ENCODE measurements around the gene ISLR2.

Gene ISLR2

DNA sequence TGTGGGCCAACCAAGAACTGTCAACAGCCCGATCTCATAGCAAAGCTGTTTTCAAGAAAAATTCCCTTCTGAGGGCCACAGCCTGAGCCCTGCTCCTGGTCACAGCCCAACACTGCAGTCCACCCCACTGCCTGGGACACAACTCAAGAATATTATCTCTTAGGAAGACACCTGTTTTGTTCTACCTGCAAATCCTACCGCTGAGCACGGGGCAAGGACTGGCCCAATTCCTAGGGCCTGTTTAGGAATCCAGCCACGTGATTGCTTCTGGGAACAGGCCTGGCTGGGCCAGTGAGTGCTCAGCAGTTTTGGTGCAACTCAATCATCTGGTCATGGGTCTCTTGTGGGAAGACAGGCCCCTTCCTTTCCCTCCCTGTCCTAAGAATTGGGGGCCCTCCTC lies 8.3 kb downstream of the ISLR2 start:
- Histone ChIP-seq H3K9me2 (replicated peaks; ENCODE audit: insufficient read depth, low read length) (no peaks in the 10 kb centered on the region), H3K4me2 (ENCODE audit: low read depth, low read length) (no peak overlapping the region), H3F3A (ENCODE audit: insufficient read depth, low read length) (no peaks in the 10 kb centered on the region), H3K4me3 (ENCODE audit: low read length) (no peak overlapping the region), H3K79me2 (ENCODE audit: low read length) (no peaks in the 10 kb centered on the region), H3K9me3 (replicated peaks; ENCODE audit: insufficient read depth, low read length) (no peaks in the 10 kb centered on the region), H4K20me1 (ENCODE audit: insufficient read depth, low read length) (no peaks in the 10 kb centered on the region), H3K36me3 (replicated peaks; ENCODE audit: insufficient read depth, low read length) (no peaks in the 10 kb centered on the region), H3K9ac (ENCODE audit: low read length) (no peak overlapping the region), H3K27ac (ENCODE audit: low read length) (no peak overlapping the region), H2AFZ (ENCODE audit: low read length) (no peak overlapping the region), H3K4me1 (ENCODE audit: low read length) (no peaks in the 10 kb centered on the region), H3K27me3 (replicated peaks; ENCODE audit: insufficient read depth, low read length) (peaks cover 20% of the 10 kb centered on the region)
- no peak for DNase-seq
- TF ChIP-seq EZH2 (optimal IDR thresholded peaks at IDR 0.05; ENCODE audit: low read depth, low read length): no peak
- no peak for TF ChIP-seq EZH2phosphoT487 (IDR thresholded peaks at IDR 0.05; ENCODE audit: low read length)
- TF ChIP-seq, protein P1, sequence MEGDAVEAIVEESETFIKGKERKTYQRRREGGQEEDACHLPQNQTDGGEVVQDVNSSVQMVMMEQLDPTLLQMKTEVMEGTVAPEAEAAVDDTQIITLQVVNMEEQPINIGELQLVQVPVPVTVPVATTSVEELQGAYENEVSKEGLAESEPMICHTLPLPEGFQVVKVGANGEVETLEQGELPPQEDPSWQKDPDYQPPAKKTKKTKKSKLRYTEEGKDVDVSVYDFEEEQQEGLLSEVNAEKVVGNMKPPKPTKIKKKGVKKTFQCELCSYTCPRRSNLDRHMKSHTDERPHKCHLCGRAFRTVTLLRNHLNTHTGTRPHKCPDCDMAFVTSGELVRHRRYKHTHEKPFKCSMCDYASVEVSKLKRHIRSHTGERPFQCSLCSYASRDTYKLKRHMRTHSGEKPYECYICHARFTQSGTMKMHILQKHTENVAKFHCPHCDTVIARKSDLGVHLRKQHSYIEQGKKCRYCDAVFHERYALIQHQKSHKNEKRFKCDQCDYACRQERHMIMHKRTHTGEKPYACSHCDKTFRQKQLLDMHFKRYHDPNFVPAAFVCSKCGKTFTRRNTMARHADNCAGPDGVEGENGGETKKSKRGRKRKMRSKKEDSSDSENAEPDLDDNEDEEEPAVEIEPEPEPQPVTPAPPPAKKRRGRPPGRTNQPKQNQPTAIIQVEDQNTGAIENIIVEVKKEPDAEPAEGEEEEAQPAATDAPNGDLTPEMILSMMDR (IDR thresholded peaks at IDR 0.05; ENCODE audit: low read length): no peak

DNA sequence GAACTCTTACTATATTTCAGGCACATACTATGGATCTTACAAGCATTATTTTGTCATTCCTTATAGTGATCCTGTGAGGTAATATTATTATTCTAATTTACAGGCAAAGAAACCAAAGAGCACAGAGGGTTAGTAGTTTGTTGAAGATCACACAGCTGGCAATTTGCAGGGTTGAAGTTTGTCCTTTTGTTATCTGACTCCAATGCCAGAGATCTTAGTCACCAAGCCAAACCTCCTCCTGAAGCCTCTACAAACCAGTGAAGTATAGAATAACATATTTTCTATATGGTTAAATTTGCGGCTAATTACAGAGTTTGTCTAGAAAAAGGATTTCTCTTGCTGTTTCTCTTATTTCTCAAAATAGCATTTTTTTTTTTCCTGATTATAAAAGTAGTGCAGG lies 11.2 kb downstream of the ISLR2 start:
- Histone ChIP-seq H4K20me1 (ENCODE audit: insufficient read depth, low read length) (no peaks in the 10 kb centered on the region), H2AFZ (ENCODE audit: low read length) (no peak overlapping the region), H3K79me2 (ENCODE audit: low read length) (no peaks in the 10 kb centered on the region), H3K9me3 (replicated peaks; ENCODE audit: insufficient read depth, low read length) (no peaks in the 10 kb centered on the region), H3K4me2 (ENCODE audit: low read depth, low read length) (no peak overlapping the region), H3K27ac (ENCODE audit: low read length) (no peak overlapping the region), H3K4me1 (ENCODE audit: low read length) (no peaks in the 10 kb centered on the region), H3K36me3 (replicated peaks; ENCODE audit: insufficient read depth, low read length) (no peaks in the 10 kb centered on the region), H3F3A (ENCODE audit: insufficient read depth, low read length) (no peaks in the 10 kb centered on the region), H3K4me3 (ENCODE audit: low read length) (no peak overlapping the region), H3K9ac (ENCODE audit: low read length) (no peak overlapping the region), H3K27me3 (replicated peaks; ENCODE audit: insufficient read depth, low read length) (peaks cover 23% of the 10 kb centered on the region), H3K9me2 (replicated peaks; ENCODE audit: insufficient read depth, low read length) (no peaks in the 10 kb centered on the region)
- TF ChIP-seq EZH2phosphoT487 (IDR thresholded peaks at IDR 0.05; ENCODE audit: low read length) (no peak), EZH2 (optimal IDR thresholded peaks at IDR 0.05; ENCODE audit: low read depth, low read length) (no peak)
- TF ChIP-seq, protein P1 (IDR thresholded peaks at IDR 0.05; ENCODE audit: low read length): no peak
- no peak for DNase-seq

DNA sequence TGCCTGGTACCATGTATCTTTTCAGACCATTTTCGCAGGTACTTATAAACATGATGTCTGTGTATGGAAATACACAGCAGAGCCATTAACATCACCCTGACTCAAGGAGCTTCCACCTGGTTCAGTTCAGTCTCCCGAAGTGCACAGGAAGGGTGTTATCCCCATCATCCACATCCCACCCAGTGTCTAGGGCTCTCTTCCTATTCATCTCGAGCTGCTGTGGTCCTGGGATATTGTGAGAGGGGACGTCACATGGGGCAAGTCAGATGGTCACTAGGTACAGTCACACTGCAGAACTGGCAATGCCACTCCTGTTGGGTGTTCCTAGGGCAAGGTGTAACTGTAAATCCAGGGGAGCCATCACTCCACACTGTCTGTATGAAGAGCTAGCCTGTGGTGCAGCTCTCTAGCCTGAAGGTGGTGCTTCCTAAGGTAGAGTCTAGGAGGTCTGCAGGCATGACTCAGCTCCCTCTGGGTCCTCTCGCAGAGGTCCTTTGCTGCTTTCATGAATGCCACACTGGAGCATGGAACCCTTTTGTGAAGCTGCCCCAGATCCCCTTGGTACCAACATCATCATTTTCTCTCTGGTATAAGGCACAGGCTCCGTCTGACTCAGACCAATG lies 13.9 kb downstream of the ISLR2 start:
- Histone ChIP-seq H3K36me3 (replicated peaks; ENCODE audit: insufficient read depth, low read length) (no peaks in the 10 kb centered on the region), H3K9me3 (replicated peaks; ENCODE audit: insufficient read depth, low read length) (no peaks in the 10 kb centered on the region), H3K27me3 (replicated peaks; ENCODE audit: insufficient read depth, low read length) (peaks cover 24% of the 10 kb centered on the region; the same call in 1 of the 2 replicates), H3K9me2 (replicated peaks; ENCODE audit: insufficient read depth, low read length) (no peaks in the 10 kb centered on the region), H3F3A (ENCODE audit: insufficient read depth, low read length) (no peaks in the 10 kb centered on the region), H3K9ac (ENCODE audit: low read length) (no peak overlapping the region), H3K4me3 (ENCODE audit: low read length) (no peak overlapping the region), H3K79me2 (ENCODE audit: low read length) (no peaks in the 10 kb centered on the region), H4K20me1 (ENCODE audit: insufficient read depth, low read length) (no peaks in the 10 kb centered on the region), H3K4me1 (ENCODE audit: low read length) (no peaks in the 10 kb centered on the region), H2AFZ (ENCODE audit: low read length) (no peak overlapping the region), H3K4me2 (ENCODE audit: low read depth, low read length) (no peak overlapping the region), H3K27ac (ENCODE audit: low read length) (no peak overlapping the region)
- TF ChIP-seq, protein P1 (IDR thresholded peaks at IDR 0.05; ENCODE audit: low read length): no peak
- TF ChIP-seq EZH2 (optimal IDR thresholded peaks at IDR 0.05; ENCODE audit: low read depth, low read length): no peak
- no peak for TF ChIP-seq EZH2phosphoT487 (IDR thresholded peaks at IDR 0.05; ENCODE audit: low read length)
- DNase-seq: no peak

Data from MM.1S (cell line).